Measurements from ENCODE around the gene MGAT1.

DNA sequence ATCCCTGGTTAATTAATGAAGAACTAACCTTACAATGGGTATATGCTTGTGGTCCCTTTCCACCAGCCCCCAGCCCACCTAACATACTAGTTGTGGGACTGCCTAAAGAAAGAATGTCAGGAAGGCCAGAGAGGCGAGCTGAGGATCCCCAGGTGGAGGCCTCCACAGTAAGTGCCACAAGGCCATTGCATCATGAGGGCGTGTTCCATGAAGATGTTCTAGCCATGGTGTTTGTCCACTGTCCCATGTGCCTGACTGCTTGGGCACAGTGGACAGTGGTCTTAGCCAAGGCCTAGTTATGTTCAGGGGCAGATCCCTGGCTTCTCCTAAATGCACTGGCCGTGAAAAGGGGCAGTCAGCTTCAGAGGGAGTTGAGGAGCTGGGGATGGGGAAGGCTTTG is 37.3 kb upstream of the MGAT1 start:
- TF ChIP-seq, protein P1, sequence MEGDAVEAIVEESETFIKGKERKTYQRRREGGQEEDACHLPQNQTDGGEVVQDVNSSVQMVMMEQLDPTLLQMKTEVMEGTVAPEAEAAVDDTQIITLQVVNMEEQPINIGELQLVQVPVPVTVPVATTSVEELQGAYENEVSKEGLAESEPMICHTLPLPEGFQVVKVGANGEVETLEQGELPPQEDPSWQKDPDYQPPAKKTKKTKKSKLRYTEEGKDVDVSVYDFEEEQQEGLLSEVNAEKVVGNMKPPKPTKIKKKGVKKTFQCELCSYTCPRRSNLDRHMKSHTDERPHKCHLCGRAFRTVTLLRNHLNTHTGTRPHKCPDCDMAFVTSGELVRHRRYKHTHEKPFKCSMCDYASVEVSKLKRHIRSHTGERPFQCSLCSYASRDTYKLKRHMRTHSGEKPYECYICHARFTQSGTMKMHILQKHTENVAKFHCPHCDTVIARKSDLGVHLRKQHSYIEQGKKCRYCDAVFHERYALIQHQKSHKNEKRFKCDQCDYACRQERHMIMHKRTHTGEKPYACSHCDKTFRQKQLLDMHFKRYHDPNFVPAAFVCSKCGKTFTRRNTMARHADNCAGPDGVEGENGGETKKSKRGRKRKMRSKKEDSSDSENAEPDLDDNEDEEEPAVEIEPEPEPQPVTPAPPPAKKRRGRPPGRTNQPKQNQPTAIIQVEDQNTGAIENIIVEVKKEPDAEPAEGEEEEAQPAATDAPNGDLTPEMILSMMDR (IDR thresholded peaks at IDR 0.05) = no peak
- no peak for TF ChIP-seq POLR2A (IDR thresholded peaks at IDR 0.05)

Measured in lower leg skin (tissue), 3 donors.